HCT116 (cell line): Measurements from ENCODE around the gene AMBRA1.

ENCODE experiments used
- CEBPB ChIP-seq: IDR thresholded peaks from 2 replicates; pipeline ENCODE4 v1.6.1; 2012; ENCODE audit warnings: low read depth
- EZH2 ChIP-seq: fragments of 200-600 bp; sonication (generic); IDR thresholded peaks from 2 replicates; pipeline ENCODE4 v1.6.1; 2017; ENCODE audit warnings: antibody characterized with exemption, mixed run types
- EZH2phosphoT487 ChIP-seq: fragments of 200-600 bp; IDR thresholded peaks from 2 replicates; pipeline ENCODE4 v1.6.1; 2018; ENCODE audit warnings: antibody characterized with exemption, borderline replicate concordance
- POLR2A ChIP-seq: IDR thresholded peaks from 2 replicates; pipeline ENCODE4 v1.7.0; 2011; ENCODE audit warnings: borderline replicate concordance; ENCODE audit not compliant: insufficient read depth, insufficient read length; ENCODE audit errors: extremely low read depth
- POLR2AphosphoS5 ChIP-seq: IDR thresholded peaks from 2 replicates; pipeline ENCODE4 v1.6.1; 2011; ENCODE audit warnings: mild to moderate bottlenecking, low read depth, low read length, moderate library complexity
- YY1 ChIP-seq: IDR thresholded peaks from 2 replicates; pipeline ENCODE4 v1.6.1; 2011; ENCODE audit warnings: low read length, low read depth, moderate library complexity, mild to moderate bottlenecking; ENCODE audit not compliant: insufficient replicate concordance; ENCODE audit errors: extremely low read depth
- ZNF274 ChIP-seq: fragments of 200-500 bp; sonication (Bioruptor generic); IDR thresholded peaks from 2 replicates; pipeline ENCODE4 v1.6.1; 2014; ENCODE audit warnings: mild to moderate bottlenecking, low read depth, low read length, inconsistent platforms
- TF ChIP-seq, protein P1 (sequence below), 3 experiments: fragments of 200-600 bp in 1 of 3; sonication (generic) in 1 of 3; IDR thresholded peaks in 2 of 3; conservative IDR thresholded peaks in 1 of 3; 2 replicates each; pipeline ENCODE4 v1.5.1; 2012 to 2017; ENCODE audit warnings: low read depth in 2 of 3, low read length in 2 of 3, antibody characterized with exemption in 1 of 3, borderline replicate concordance in 1 of 3, control low read depth in 1 of 3, mild to moderate bottlenecking in 1 of 3, mixed read lengths in 1 of 3, mixed run types in 1 of 3, moderate library complexity in 1 of 3; ENCODE audit not compliant: insufficient read depth in 1 of 3
- TF ChIP-seq, protein P2 (sequence below): IDR thresholded peaks from 2 replicates; pipeline ENCODE4 v1.6.1; 2012
- TF ChIP-seq, protein P3 (sequence below): IDR thresholded peaks from 2 replicates; pipeline ENCODE4 v1.6.1; 2011; ENCODE audit warnings: mild to moderate bottlenecking, low read length, moderate library complexity; ENCODE audit not compliant: insufficient replicate concordance; ENCODE audit errors: extremely low read depth

DNA sequence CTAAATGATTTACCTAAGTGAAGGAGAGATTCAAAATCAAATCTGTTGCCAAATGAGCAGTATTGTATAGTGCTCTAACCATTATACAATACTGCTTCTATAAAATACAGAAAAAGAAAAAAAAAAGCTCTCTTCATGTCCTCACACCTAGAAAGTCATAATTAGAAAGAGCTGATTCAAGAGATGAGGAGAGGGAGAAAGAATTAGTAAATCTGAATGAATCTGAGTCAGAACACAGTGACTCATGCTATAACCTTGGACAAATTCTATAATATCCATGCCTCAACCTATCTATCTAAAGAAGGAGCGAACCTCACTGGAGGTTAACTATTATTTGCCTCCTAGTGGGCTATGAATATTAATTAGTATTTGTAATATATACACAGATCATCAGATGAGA lies 29.4 kb downstream of the AMBRA1 start:
- TF ChIP-seq CEBPB (peak; percentile 25; the same call in 1 of the 2 replicates), YY1 (no peak), EZH2 (no peak), POLR2AphosphoS5 (no peak), ZNF274 (no peak), POLR2A (no peak), EZH2phosphoT487 (no peak)
- TF ChIP-seq, protein P1, sequence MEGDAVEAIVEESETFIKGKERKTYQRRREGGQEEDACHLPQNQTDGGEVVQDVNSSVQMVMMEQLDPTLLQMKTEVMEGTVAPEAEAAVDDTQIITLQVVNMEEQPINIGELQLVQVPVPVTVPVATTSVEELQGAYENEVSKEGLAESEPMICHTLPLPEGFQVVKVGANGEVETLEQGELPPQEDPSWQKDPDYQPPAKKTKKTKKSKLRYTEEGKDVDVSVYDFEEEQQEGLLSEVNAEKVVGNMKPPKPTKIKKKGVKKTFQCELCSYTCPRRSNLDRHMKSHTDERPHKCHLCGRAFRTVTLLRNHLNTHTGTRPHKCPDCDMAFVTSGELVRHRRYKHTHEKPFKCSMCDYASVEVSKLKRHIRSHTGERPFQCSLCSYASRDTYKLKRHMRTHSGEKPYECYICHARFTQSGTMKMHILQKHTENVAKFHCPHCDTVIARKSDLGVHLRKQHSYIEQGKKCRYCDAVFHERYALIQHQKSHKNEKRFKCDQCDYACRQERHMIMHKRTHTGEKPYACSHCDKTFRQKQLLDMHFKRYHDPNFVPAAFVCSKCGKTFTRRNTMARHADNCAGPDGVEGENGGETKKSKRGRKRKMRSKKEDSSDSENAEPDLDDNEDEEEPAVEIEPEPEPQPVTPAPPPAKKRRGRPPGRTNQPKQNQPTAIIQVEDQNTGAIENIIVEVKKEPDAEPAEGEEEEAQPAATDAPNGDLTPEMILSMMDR (IDR thresholded peaks at IDR 0.05 in 2 of 3, conservative IDR thresholded peaks at IDR 0.05 in 1 of 3; ENCODE audit: borderline replicate concordance in 1 of 3, insufficient read depth in 1 of 3, low read depth in 2 of 3, low read length in 2 of 3), result no peak
- TF ChIP-seq, protein P2, sequence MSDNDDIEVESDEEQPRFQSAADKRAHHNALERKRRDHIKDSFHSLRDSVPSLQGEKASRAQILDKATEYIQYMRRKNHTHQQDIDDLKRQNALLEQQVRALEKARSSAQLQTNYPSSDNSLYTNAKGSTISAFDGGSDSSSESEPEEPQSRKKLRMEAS, result no peak
- TF ChIP-seq, protein P3, sequence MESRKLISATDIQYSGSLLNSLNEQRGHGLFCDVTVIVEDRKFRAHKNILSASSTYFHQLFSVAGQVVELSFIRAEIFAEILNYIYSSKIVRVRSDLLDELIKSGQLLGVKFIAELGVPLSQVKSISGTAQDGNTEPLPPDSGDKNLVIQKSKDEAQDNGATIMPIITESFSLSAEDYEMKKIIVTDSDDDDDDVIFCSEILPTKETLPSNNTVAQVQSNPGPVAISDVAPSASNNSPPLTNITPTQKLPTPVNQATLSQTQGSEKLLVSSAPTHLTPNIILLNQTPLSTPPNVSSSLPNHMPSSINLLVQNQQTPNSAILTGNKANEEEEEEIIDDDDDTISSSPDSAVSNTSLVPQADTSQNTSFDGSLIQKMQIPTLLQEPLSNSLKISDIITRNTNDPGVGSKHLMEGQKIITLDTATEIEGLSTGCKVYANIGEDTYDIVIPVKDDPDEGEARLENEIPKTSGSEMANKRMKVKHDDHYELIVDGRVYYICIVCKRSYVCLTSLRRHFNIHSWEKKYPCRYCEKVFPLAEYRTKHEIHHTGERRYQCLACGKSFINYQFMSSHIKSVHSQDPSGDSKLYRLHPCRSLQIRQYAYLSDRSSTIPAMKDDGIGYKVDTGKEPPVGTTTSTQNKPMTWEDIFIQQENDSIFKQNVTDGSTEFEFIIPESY, result no peak
